Neural progenitor cell (in vitro differentiated cells): ENCODE data around the gene SVIP. TPM values are rescaled to one million over a fixed set of nuclear protein-coding genes. Genes with fewer than 3 reads are reported as not detected.

Experiments used
- DNase-seq: peaks from one replicate; pipeline ENCODE4 v3.0.0-alpha.2; 2016; ENCODE audit warnings: low spot score
- H2AFZ ChIP-seq: fragments of 200-600 bp; sonication (generic); replicated peaks from 2 replicates; pipeline ENCODE4 v1.6.1; 2016; ENCODE audit warnings: antibody characterized with exemption
- H3F3A ChIP-seq: fragments of 200-600 bp; sonication (generic); 2 replicates; pipeline ENCODE4 v1.6.1; 2016; ENCODE audit warnings: antibody characterized with exemption, low read depth
- H3K27ac ChIP-seq: fragments of 200-600 bp; sonication (generic); 2 replicates; pipeline ENCODE4 v1.5.1; 2016; ENCODE audit warnings: mild to moderate bottlenecking
- H3K27me3 ChIP-seq: fragments of 200-600 bp; sonication (generic); 2 replicates; pipeline ENCODE4 v1.6.1; 2016; ENCODE audit warnings: mild to moderate bottlenecking, moderate library complexity
- H3K36me3 ChIP-seq: fragments of 200-600 bp; sonication (generic); 2 replicates; pipeline ENCODE4 v1.5.1; 2016
- H3K4me1 ChIP-seq: fragments of 200-600 bp; sonication (generic); 2 replicates; pipeline ENCODE4 v1.6.1; 2016; ENCODE audit warnings: mixed run types
- H3K4me2 ChIP-seq: fragments of 200-600 bp; sonication (generic); 2 replicates; pipeline ENCODE4 v1.6.1; 2016
- H3K4me3 ChIP-seq: fragments of 200-600 bp; sonication (generic); 2 replicates; pipeline ENCODE4 v1.5.1; 2016
- H3K79me2 ChIP-seq: fragments of 200-600 bp; sonication (generic); 2 replicates; pipeline ENCODE4 v1.6.1; 2016; ENCODE audit warnings: low read depth
- H3K9ac ChIP-seq: fragments of 200-600 bp; sonication (generic); 2 replicates; pipeline ENCODE4 v1.6.1; 2016
- H3K9me3 ChIP-seq: fragments of 200-600 bp; sonication (generic); 2 replicates; pipeline ENCODE4 v1.5.1; 2016; ENCODE audit warnings: low read depth
- H4K20me1 ChIP-seq: fragments of 200-600 bp; sonication (generic); 2 replicates; pipeline ENCODE4 v1.6.1; 2016; ENCODE audit warnings: low read depth
- H3K27ac Mint-ChIP-seq: 3 replicates; pipeline ENCODE4 v1.8.0; 2021; ENCODE audit warnings: mixed read lengths
- H3K27me3 Mint-ChIP-seq: 2 replicates; pipeline ENCODE4 v1.8.0; 2022; ENCODE audit warnings: low read depth, mild to moderate bottlenecking, inconsistent platforms, moderate library complexity, mixed read lengths; ENCODE audit not compliant: insufficient read depth
- H3K36me3 Mint-ChIP-seq: 3 replicates; pipeline ENCODE4 v1.8.0; 2021; ENCODE audit warnings: mixed read lengths
- H3K4me1 Mint-ChIP-seq: 3 replicates; pipeline ENCODE4 v1.8.0; 2021; ENCODE audit warnings: mixed read lengths
- H3K4me3 Mint-ChIP-seq: 3 replicates; pipeline ENCODE4 v1.8.0; 2021; ENCODE audit warnings: mild to moderate bottlenecking, moderate library complexity, mixed read lengths
- H3K9me3 Mint-ChIP-seq: 3 replicates; pipeline ENCODE4 v1.8.0; 2020; ENCODE audit warnings: mixed read lengths
- CTCF ChIP-seq: fragments of 200-600 bp; sonication (generic); IDR thresholded peaks from 2 replicates; pipeline ENCODE4 v1.5.1; 2017; ENCODE audit warnings: antibody characterized with exemption, mild to moderate bottlenecking
- EZH2 ChIP-seq: fragments of 200-600 bp; sonication (generic); IDR thresholded peaks from 2 replicates; pipeline ENCODE4 v1.6.1; 2017; ENCODE audit warnings: antibody characterized with exemption, mild to moderate bottlenecking, moderate library complexity
- EZH2phosphoT487 ChIP-seq: fragments of 200-600 bp; sonication (generic); IDR thresholded peaks from 2 replicates; pipeline ENCODE4 v1.6.1; 2017; ENCODE audit warnings: antibody characterized with exemption
- total RNA-seq: library from RNA; depleted of rRNA; stranded (reverse); fragments of >200 nt; gene quantifications from 2 replicates; pipeline ENCODE4 v1.2.3, GENCODE V29; 2015; ENCODE audit warnings: low replicate concordance

SVIP gene
- total RNA-seq, 1 donor from 2014 or later, result 12.5 TPM

GRCh38 chr11:22785251-22785650 is 44.4 kb downstream of the SVIP start:
- Mint-ChIP-seq H3K4me1 (peaks cover 25% of the 10 kb centered on the region), H3K27ac (no peak overlapping the region), H3K4me3 (no peak overlapping the region), H3K36me3 (no peaks in the 10 kb centered on the region), H3K27me3 (peaks cover 3% of the 10 kb centered on the region), H3K9me3 (peaks cover 12% of the 10 kb centered on the region)
- Histone ChIP-seq H3K9ac (no peak overlapping the region), H3K4me3 (no peak overlapping the region), H2AFZ (no peak overlapping the region), H4K20me1 (no peaks in the 10 kb centered on the region), H3K4me1 (peaks cover 11% of the 10 kb centered on the region), H3K9me3 (no peaks in the 10 kb centered on the region), H3K4me2 (no peak overlapping the region), H3K27ac (no peak overlapping the region), H3K79me2 (no peaks in the 10 kb centered on the region), H3K36me3 (no peaks in the 10 kb centered on the region), H3K27me3 (no peaks in the 10 kb centered on the region), H3F3A (no peaks in the 10 kb centered on the region)
- TF ChIP-seq EZH2phosphoT487, result no peak
- TF ChIP-seq EZH2, result no peak
- TF ChIP-seq CTCF, result no peak
- DNase-seq, result no peak

GRCh38 chr11:22780952-22781593 is 48.5 kb downstream of the SVIP start:
- H3F3A ChIP-seq, result no peaks in the 10 kb centered on the region
- peak; percentile 45 for DNase-seq
- Mint-ChIP-seq H3K27ac (peak overlapping the region; percentile 9), H3K36me3 (no peaks in the 10 kb centered on the region), H3K4me3 (peak overlapping the region; percentile 34), H3K9me3 (peaks cover 14% of the 10 kb centered on the region), H3K27me3 (peaks cover 3% of the 10 kb centered on the region), H3K4me1 (peaks cover 32% of the 10 kb centered on the region)
- H3K27ac ChIP-seq, result no peak overlapping the region
- peaks cover 11% of the 10 kb centered on the region for H3K4me1 ChIP-seq
- no peaks in the 10 kb centered on the region for H3K27me3 ChIP-seq
- peak overlapping the region; percentile 5 for H3K4me2 ChIP-seq
- no peak overlapping the region for H3K9ac ChIP-seq
- H2AFZ ChIP-seq, result no peak overlapping the region
- no peaks in the 10 kb centered on the region for H3K36me3 ChIP-seq
- no peak overlapping the region for H3K4me3 ChIP-seq
- no peaks in the 10 kb centered on the region for H3K79me2 ChIP-seq
- no peaks in the 10 kb centered on the region for H3K9me3 ChIP-seq
- TF ChIP-seq CTCF (no peak), EZH2 (no peak), EZH2phosphoT487 (no peak)
- no peaks in the 10 kb centered on the region for H4K20me1 ChIP-seq

- DNase-seq, result no peak
- no peaks in the 10 kb centered on the region for H3F3A ChIP-seq
- no peaks in the 10 kb centered on the region for H3K9me3 ChIP-seq
- no peaks in the 10 kb centered on the region for H3K36me3 ChIP-seq
- H3K79me2 ChIP-seq, result no peaks in the 10 kb centered on the region
- H3K9me3 Mint-ChIP-seq, result peaks cover 14% of the 10 kb centered on the region
- H3K4me3 ChIP-seq, result no peak overlapping the region
- H3K4me3 Mint-ChIP-seq, result no peak overlapping the region
- no peak overlapping the region for H3K9ac ChIP-seq
- H3K4me1 Mint-ChIP-seq, result peaks cover 25% of the 10 kb centered on the region
- TF ChIP-seq CTCF, result no peak
- TF ChIP-seq EZH2, result no peak
- TF ChIP-seq EZH2phosphoT487, result no peak
- H2AFZ ChIP-seq, result no peak overlapping the region
- H3K27ac Mint-ChIP-seq, result no peak overlapping the region
- H3K4me1 ChIP-seq, result peaks cover 11% of the 10 kb centered on the region
- no peak overlapping the region for H3K27ac ChIP-seq
- H3K4me2 ChIP-seq, result no peak overlapping the region
- H3K27me3 ChIP-seq, result no peaks in the 10 kb centered on the region
- H3K27me3 Mint-ChIP-seq, result peaks cover 3% of the 10 kb centered on the region
- no peaks in the 10 kb centered on the region for H4K20me1 ChIP-seq
- H3K36me3 Mint-ChIP-seq, result no peaks in the 10 kb centered on the region
Measured at GRCh38 chr11:22779850-22780249, 49.8 kb downstream of the SVIP start.
